Stimulated activated CD4-positive, alpha-beta T cell treated with anti-CD3 and anti-CD28 coated beads, Interleukin-2, amount 100 ng/mL, for 24 hours (primary cell): ENCODE results near the gene RASL11B.

Source experiments
- DNase-seq, 2 donors: peaks; one replicate each; pipeline ENCODE4 v3.0.0-alpha.2; 2020

Gene RASL11B

DNA sequence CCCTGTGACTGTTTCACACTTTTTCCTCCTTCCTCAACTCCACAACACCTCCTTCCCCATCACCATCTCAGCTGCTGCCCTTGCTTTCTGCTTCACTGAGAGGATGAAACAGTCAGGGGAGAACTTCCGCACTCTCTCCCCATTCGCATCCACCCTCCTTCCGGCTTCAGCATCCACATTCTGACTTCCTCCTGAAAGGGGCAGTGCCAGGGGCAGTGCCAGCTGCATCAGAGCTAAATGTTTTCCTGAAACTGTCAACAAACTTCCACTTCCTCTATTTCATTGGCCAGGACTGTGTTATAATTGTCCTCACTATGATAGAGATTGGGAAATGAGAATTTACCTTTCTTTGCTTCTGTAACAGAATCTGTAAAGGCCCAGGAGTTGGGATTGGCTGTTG is 18.2 kb upstream of the RASL11B start:
- no peak for DNase-seq

DNA sequence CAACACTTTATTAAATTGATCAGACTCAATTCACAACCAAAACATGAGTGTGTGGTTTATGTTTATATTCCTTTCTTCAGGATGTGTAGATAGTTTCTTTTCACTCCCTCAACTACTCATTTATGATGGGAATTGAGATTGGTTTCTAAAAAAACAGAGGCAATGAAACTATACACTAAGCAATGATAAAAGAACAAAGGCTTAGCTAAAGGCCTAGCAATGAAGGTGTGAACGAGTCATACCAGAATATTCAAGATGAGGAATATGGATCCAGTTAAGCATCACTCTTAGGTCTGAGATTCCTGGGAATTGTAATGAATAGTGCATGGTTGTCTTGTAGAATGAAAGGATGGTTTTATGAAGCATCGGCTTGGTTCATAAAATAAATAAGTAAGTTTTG is 17.5 kb upstream of the RASL11B start:
- no peak for DNase-seq

DNA sequence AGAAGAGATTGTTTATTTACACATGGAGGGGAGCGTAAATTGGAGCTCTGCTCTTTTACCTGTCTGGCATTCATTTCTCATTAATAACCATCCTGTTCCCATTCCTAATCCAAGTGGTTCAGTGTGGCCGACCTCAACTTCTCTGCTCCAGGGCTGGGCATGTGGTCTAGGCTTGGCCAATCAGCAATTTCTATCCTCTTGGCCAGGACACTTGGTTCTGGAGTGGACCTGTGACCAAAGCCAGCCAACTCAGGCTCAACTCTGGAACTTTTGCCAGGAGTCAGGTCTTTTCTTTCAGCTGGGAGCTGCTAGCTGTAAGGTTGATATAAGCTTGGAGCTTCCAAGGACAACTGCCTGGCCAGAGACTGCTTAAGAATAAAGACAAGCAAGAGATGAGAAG is 15.6 kb upstream of the RASL11B start:
- DNase-seq, result no peak

DNA sequence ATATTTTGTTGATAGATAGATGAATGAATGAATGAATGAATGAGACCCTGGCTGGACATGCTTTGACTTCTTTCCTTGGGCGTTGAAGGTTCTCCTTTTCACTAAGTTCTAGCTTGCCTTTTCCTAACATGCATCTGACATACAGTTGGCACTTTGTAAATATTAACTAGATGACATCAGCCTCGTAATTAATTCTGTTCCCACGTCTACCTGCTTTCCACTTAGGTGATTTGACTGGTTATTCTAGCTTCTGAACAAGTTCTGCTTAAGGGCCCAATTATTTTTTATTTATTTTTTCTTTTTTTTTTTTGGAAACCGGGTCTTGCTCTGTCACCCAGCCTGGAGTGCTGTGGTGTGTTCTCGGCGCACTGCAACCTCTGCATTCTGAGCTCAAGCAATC is 13.9 kb upstream of the RASL11B start:
- no peak for DNase-seq

DNA sequence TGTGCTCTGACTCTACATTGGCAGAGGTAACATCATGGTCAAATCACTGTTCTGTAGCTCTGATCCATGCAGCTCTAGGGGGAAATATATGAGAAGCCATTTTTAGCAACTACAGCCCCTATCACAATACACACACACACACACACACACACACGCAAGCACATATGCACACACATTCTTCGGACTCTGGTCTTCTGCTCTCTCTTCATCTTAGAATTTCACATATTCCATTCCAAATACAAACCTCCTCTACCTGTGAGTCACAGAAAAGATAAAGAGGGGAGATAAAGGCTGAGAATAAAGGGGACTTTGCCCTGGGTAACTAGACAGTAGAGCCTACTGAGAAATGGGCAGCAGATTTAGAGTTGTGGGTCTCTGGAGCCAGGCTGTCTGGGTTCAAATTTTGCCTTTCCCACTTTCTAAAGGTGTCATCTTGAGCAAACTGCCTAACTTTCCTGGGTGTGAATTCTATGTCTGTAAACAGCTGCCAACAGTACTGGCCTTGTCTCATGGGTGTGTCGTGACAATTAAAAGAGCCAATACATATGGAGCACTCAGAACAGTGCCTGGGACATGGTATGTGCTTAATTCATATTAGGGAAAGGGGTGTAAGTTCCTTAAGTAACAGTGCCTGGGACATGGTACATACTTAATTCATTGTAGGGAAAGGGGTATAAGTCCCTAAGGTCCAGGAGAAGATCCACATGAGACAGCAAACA is 11.6 kb upstream of the RASL11B start:
- DNase-seq, result no peak

DNA sequence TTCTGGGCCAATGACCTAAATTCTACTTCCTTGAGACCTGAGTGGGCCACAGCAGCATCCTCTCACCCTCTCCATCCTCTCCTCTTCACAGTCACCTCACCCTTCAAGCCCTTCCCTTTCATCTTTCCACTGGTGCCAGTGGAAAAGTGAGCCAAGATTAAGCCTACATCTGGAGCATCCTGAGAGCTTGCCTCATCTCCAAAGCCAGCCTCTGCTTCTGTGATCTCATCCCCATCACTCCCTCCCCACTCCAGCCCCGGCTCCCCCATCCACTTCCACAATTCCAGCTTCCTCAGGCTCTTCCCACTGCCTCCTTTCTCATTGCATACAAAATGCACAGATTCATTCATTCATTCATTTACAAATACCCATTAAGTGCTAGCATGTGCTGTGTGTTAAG is 10.1 kb upstream of the RASL11B start:
- no peak for DNase-seq

DNA sequence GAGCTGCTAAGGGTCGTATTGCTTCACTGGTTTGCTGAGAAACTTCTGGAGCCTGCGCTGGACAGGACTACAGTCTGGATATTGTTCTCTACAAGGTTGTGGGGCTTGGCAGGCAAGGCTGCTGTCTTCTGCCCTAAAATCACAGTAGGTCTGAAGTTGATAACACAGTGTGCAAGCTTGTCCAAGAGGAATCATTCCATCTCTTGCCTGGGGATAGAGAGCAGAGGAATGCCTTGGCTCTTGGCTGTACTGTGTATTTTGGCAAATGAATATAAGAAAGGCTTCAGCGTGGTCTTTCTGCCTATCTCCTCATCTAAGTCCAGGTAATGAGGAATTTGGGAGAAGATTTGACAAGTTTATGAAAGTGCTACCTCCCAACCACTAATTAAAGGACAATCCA is 9.4 kb upstream of the RASL11B start:
- no peak for DNase-seq

DNA sequence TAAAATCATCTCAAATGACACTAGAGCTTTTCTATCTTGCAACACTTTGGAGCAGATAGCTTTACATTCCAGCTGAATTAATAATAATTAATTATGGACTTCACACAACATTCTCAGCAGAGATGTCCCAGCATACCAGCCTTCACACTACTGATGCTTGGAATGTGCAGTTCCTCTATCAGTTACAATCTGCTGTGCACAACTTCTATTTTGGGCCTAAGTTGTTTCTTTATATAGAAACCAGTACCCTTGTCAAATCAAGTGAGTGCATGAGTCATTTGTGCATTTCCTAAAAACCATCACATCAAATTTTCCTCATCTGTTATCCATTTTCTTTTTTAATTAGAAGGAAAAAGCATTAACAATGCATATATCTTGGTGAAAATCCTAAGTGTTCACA is 8.8 kb upstream of the RASL11B start:
- no peak for DNase-seq

DNA sequence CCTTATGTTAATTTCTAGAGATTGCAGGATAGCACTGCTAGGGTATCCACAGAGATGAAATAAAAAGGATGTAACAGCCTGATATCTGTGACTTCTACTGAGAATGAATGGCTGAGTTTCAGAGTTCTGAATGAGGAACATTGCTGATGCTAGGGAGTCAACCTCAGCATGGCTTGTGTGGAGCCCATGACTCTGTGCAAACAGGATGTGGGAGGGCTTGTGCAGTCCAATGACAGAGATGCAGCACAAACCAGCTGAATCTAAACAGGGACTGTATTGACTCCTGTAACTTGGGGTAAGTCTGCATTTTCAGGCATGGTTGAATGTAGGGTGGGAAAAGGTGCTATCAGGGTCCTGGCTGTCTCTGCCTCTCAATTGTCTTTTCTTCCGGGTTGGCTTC is 5.3 kb upstream of the RASL11B start:
- DNase-seq, result no peak

DNA sequence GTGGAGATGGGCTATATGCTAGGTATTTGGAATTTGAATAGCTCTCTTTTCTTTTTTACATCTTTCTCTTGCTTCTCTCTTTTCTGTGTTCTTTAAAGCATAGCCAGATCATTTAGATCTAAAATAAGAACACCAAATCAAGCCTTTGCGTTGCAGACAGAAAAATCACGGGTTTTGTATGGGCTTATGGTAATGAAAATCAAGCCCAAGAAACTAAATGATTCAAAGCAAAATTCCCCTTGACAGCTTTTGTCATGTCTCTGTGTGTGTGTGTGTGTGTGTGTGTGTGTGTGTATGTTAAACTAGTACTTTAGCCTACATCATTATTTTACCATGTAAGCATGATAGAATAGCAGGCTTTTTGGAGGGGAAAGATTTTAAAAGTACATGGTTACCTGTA is 1.8 kb upstream of the RASL11B start:
- DNase-seq, result no peak

DNA sequence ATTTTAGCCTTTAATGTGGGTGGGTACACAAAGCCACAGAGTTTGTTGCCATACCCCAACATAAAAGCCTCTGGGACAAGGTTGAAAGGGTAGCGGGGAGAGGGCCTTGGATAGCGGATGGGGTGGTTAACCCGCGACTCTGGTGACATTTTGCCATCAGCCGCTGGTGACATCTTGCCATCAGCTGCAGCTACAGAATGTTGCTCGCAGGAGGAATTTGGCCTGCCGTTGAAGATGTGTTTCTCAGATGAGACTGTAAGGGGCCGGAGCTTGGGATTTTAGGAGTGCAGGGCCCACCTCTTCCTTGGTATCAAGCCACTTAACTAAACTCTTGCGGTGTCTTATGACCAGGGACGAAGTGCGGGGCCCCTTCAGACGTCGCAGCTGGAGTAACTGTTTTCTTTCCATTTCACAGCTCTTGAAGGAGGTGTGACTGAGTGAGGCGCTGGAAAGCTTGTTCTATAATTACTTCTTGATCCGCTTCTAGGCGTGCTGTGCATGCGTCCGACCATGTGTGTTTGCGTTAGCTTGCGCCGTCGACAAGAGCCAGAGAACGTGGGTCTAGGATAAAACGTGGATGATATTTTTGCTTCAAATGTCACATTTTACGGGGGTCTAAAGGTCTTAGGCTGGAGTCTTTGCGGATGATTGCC is 820 bp upstream of the RASL11B start:
- no peak for DNase-seq

DNA sequence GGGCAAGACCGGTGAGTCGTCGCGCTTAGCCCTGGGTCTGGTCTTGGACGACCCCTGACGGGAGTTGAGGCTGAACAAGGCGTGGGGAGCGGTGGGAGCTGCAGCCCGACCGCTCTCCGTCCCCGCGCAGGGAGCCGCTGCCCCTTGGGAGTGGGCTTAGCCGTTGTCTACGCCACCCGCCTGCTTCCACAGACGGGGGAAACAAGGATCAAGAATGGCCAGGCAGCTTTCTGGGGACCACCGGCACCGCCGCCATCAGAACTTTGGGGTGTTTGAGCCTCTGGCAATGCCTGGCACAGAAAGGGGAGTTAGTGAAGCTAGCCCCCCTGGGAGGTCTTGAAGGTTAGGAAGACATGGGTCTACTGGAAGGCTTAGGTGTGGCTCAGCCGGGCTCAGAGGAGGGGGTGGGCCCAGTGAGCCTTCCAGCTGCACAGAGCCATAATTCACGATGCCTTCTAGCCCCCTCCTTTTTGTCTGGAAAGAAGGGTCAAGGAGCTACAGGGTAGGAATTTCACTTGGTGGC is 583 bp downstream of the RASL11B start:
- DNase-seq, result no peak

DNA sequence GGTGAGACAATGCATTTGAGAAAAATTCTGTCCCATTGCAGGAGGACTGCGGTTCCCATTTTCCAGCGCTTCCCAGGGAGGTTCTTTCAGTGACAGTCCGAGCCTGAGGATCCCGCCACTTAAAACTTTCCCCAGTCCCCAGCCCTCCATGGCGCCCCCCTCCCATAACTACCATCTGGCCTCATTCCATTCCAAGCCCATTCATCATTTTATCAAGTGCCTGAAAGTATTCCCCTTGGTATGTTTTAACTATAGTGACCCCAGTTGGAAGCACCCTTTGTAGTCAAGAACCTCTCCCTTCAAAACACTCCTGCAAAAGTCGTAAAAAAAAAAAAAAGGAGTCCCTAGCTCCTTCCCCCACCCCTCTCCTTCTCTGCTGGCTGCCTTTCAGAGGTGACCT is 1.2 kb downstream of the RASL11B start:
- no peak for DNase-seq

DNA sequence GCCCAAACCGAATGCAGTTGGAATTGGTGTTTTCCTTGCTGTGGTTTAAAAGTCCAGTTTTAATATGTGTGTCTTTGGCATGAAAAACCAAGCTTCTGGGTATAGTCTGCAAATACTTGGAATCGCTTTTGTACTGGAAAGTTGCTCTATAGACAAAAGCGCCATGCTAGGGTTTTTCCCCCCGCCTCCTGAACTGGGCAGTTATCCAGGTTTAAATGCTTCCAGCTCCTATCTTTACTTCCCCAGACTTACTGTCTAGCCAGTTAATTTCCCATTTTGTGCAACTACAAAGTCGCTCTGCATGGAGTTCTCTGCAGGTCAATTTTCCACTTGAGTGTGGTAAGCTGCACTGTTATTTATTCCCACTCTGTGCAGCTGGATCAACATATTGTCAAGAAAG is 2.7 kb downstream of the RASL11B start:
- no peak for DNase-seq

DNA sequence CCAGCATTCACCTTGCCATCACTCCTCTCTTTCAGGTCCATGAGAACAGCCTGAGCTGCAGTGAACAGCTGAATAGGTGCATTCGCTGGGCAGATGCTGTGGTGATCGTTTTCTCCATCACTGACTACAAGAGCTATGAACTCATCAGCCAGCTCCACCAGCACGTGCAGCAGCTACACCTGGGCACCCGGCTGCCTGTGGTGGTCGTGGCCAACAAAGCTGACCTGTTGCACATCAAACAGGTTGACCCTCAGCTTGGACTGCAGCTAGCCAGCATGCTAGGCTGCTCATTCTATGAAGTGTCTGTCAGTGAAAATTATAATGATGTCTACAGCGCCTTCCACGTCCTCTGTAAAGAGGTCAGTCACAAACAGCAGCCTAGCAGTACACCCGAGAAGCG is 3.2 kb downstream of the RASL11B start:
- no peak for DNase-seq

DNA sequence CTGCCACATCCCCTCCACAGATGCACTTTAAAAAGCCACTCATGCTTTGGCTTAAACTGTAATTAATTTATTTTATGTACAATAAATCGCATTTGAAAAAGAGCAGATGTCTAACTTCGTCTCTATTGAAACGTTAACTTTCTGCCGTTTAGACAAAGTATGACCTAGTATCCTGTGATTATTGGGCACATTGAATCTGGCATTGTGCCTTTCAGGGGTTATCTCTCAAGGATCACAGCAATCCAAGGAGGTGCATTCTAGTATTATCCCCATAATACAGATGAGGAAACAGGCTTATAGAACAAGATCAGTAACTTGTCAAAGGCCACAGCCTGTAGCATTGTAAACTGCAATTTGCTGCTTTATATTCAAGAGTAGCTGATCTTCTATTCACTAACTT is 4.6 kb downstream of the RASL11B start:
- no peak for DNase-seq

DNA sequence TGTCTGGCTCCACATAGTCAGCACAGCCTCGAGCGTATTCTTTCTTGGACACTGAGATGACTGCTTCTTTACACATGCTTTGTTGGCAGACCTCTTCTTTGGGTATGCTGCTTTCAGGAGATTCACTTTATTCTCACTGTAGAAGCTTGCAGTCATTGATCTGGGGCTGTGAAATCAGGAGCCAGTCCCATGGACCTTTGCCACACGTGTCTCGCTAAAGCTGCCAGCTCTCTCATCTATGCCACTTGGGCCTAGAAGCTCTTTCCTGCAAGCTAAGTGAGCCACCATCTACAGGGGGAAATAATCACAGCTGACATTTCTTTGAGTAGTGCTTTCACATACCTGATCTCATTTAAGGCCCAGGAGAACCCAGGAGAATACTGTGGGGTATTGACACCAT is 5.0 kb downstream of the RASL11B start:
- DNase-seq, result no peak

DNA sequence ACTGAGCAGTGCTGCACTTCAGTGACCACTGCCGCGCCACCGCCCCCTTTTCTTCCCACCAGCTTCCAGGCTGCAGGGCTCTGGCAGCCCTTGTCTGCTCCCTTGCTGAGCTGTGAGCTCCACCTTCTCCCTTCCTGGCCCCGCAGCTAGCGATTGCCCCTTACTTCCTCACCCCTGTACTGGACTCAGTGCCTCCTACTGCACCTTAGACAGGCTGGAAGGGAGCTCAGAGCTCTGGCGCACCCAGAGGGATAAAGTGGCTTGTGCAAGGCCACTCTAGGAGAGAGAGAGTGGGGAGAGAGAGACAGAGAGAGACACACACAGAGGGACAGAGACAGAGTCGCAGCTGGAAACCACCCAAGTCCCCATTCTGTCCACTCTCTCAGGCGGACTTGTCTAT is 6.0 kb downstream of the RASL11B start:
- DNase-seq, result no peak

DNA sequence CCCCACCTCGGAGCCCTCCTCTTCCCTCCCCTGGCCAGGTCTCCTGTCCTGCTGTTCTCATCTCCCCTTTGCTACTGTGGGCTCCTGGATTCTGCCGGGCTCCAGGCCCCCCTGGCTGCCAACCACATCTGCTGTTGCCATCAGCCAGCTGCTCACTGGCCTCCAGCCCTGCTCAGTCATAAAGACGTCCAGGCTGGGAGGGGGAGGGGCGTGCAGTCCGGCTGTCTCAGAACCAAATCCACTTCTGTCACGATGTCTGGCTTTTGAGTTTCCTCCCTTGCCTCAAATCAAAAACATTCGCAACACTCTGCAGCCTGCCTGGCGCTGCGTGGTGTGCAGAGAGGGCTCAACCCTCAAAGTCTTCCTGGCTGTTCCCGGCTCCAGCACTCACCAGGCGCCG is 7.1 kb downstream of the RASL11B start:
- DNase-seq, result no peak

DNA sequence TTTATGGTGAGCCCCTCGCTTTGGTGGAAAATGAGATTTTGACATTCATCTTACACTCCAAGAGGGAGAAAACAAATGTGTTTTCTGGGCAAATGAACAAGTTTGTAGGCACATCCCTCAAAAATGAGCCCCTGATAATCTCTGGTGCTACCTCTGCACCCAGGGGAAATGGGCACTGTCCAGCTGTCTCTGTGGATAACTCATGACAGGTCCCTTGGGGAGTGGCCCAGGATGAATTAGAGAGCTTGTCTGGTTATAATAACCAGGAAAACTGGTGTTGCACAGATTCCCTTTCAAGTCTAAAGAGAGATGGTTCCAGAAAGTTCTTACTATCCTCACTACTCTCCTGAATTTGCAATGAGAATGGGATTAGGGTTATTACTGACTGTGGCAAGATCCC is 7.5 kb downstream of the RASL11B start:
- no peak for DNase-seq

DNA sequence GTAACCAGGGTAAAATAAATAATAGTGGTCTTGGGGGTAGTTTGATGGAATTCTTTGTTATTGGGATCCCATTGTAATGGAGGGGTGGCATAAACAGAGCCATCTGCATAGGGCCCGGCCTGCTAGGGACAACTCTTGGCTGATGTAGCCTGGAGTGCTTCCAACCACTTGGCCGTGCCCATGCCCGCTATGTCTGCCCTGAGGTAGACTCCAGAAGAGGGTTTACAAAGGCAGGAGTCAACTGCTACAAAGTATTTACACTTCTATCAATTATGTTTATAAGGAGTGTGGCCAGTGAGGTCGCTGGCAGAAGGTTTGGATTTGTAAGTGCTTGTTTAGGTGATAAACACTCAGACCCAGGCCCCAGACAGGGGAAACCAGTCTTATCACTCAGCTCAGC is 8.1 kb downstream of the RASL11B start:
- DNase-seq, result no peak

DNA sequence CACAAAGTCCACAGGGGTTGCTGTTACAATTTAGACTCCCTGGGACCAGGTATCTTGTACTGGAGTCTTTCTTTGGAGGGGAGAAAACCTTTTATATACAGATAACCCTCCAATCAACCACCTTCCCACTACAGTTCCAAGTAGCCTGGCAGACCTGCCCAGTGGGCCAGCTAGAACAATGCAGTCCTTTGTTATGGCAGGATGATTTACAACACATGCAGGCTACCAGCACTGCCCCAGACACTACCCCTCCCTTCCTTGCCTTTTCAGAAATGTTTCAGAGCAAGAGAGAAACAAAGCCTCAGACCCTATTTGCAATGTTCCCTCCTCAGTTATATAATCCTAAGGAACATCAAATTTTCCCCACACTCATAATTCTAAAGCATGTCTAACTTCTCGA is 11.1 kb downstream of the RASL11B start:
- DNase-seq, result no peak

DNA sequence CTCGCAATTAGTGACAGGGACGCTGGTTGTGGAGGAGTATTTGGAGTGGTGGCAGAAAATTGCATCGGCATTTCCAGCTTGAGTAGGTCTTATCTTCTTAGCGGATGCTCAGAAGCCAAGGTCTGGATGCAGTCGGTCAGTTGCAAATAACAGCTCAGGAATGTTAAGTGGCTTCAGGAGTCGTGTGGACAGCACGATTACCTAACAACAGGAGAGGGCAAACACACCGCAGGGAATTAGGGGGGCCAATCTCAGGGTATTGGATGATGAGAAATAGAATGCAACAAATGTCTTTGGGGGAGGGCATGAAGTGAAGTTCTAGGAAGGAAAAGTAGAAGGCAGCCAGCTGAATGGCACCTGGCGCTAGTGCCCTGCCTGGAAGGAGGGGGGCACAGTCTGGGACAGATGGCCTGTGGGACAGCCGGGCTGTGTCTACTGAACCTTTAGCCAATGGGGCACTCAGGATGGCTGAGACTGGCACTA is 11.8 kb downstream of the RASL11B start:
- DNase-seq, result no peak

DNA sequence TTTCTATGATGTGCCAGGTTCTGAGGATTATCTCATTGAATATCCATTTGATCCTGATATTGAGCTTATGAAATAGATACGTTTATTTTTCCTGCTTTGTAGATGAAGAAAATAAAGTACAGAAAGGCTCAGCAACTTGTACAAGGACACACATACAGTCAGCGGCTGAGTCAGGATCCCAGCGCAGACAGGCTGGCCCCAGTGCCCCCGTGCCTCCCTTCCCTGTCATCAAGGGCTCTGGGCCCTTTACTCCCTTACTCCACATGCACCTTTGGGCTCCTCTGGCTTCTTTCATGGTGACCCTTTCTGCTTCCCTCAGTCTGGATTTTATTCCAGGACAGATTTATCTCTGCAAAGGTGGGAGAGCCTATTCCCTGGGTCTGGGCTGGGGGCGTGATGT is 12.8 kb downstream of the RASL11B start:
- DNase-seq, result no peak

DNA sequence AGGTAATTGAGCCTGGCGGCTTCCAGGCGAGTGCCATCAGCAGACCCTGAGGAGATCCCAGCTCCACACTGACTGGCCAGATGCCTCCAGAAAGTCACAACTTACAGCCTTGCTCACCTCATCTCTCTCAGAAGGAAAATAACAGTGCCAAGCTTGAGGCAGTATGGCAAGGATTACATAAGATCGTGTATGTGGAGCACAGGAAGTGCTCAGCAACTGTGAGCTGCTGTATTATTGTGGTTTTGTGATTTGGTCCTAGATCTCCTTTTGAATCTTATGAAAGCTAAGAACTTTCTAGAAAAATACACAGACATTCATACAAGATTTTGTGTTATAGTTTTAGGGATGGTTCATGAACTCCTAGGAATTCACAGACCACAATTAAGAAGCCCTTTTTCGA is 14.0 kb downstream of the RASL11B start:
- no peak for DNase-seq
